GM19324 (cell line): ENCODE measurements around the gene HLA-DMB.

Experiments used
- ATAC-seq: cut with Tn5 transposase; IDR thresholded peaks from one replicate; pipeline ENCODE4 v1.9.1; 2021; ENCODE audit warnings: mild to moderate bottlenecking, moderate library complexity; ENCODE audit not compliant: unreplicated experiment, low FRiP score

HLA-DMB gene

DNA sequence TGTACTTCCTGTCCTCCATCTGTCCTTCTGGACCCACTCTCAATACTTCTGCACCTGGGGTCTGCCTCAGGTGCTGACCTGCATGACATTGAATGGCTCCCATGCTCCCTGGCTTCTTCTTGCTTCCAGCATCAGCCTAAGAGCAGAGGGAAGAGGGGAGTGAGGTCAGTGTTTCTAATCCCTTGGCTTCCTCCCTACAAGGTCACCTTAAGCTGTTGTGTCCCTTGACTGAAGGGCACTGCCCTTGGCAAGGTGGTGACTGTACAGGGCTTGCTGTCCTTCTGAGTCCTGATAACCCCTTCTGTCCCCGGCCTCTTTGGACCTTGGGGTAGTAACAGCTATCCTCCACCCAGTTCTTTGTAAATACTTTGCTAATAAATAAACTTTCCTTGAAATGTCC is 9.6 kb downstream of the HLA-DMB start:
- no peak for ATAC-seq

DNA sequence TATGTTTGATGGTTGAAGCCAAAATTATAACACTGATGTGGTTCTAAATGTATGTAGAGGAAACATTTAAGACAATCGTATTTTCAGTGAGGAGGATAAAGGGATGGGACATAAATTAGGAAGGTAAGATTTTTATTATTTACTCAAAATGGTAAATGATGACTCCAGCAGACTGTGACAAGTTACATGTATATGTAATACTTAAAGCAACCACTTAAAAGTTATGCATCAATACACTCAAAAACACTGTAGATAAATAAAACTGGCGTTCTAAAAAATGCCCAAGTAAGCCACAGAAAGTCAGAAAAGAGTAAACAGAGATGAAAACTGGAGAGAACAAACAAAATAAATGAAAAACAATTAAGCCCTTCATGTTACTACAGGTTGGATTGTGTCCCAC is 18.7 kb downstream of the HLA-DMB start:
- ATAC-seq: no peak

DNA sequence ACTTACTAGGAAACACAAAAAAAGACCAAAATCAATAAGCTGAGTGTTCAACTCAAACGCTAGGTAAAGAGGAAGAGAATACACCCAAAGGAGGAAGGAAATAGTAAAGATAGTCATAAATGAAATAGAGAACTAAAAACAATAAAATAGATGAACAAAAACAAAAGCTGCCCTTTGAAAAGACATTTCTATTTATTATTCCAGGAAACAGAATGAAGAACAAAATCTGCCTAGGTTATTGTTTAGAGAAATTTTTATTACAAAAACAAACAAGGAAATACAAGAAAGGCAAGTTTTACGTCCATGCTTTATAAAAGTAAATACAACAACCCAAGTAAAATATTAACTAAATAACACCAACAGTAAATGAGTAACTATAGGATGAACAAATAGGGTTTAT is 20.1 kb downstream of the HLA-DMB start:
- ATAC-seq: no peak

DNA sequence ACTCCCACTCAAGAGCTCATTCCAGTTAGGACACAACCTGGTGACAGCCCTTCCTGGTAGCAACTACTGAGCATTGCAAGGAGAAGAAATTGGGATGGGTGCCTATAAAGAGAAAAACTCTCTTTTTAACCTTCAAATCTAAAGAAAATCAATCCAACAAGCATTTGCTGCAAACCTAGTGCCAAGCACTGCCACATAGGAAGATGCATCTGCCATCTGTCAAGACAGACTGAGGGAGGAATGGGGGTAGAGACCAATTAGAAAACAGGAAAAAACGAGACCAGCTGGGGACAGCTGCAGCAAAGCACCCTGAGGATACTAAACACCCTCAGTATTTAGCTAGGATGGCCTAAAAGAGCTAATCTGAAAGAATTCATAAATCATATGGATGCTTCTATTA is 27.9 kb downstream of the HLA-DMB start:
- no peak for ATAC-seq

DNA sequence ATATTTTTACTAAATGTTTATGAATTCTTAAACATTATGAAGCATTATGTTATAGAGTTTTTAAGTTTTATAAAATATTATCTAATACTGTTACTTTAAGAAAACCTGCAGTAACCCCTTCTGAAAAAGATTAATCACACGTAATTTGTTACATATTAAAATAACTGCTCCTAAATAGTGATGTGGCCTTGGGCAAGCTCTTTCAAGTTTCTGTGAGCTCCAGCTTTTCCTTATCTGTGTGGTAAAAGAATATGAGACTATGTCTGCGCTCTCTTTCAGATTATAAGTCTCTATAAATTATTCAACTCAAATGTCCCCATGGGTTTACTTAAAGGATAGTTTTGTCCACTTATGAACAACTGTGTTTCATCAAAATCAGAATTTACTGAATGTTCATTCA is 31.9 kb downstream of the HLA-DMB start:
- no peak for ATAC-seq

DNA sequence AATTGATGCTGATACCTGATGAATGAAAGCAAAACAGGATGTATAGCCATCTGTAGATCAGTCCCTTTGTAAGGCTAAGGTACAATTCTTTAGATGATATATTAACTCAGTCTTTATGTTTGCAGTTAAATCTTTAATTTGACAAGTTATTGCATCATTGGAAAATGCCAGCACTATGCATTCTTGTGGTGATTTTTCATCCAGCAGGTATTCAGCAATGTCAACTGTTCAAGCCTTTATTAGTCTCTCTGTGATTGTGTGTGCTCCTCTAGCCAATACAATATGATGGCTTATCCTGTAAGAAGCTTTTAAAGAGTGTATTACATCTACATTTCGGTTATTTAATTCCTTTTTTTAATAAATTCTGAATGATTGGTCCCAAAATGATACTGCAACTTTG is 34.3 kb downstream of the HLA-DMB start:
- no peak for ATAC-seq

DNA sequence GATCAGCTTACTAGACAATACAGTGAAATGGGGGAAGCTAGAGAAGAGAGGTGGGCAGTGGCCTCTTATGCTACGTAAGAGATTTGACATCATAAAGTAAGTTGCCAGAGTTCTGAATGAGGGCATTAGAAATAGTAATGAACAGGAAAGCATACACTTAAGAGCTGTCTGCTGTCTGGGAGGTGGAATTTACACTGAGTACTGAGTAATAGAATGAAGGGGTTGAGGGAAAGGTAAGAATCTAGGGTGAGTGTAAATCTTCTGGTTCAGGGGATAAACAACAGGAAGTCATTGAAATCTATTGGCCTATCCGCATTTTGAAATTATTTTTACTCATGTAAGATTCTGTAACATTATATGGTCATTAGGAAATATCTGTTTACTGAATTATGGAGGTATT is 35.8 kb downstream of the HLA-DMB start:
- ATAC-seq: no peak

DNA sequence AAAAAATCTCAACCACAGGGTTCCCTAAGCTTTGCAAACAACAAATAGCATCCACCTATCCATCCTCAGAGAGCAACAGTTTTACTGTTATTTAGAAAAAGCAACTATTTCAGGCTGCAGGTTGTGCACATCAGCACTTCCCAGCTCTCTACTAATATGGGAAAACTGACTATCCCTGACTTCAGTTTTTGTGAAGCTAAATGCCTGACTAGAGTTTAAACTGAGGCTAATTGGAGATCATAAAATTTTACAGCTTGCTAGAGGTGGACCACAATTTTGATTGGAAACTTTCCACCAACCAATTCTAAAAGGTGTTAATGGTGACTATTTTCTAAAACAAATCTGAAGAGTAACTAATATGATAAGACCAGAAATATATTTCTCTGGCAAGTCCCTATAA is 36.9 kb downstream of the HLA-DMB start:
- ATAC-seq: no peak

DNA sequence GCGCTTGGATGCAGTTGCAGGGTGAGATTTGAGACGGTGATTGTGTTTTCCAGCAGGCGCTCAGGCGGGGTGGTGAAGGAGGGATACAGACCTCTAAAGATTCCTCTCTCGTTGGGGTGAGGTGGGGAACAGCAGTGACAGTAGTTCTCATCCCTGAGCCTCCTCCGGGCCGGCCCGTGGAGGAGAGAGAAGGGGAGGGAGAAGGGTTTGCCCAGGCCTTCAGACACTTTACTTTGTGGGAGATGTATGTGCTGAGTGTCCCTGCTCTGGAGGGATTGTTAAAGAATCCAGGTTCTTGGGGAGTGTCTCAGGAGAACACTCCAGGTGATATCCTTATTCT is 45.9 kb downstream of the HLA-DMB start:
- ATAC-seq: peak; percentile 7

DNA sequence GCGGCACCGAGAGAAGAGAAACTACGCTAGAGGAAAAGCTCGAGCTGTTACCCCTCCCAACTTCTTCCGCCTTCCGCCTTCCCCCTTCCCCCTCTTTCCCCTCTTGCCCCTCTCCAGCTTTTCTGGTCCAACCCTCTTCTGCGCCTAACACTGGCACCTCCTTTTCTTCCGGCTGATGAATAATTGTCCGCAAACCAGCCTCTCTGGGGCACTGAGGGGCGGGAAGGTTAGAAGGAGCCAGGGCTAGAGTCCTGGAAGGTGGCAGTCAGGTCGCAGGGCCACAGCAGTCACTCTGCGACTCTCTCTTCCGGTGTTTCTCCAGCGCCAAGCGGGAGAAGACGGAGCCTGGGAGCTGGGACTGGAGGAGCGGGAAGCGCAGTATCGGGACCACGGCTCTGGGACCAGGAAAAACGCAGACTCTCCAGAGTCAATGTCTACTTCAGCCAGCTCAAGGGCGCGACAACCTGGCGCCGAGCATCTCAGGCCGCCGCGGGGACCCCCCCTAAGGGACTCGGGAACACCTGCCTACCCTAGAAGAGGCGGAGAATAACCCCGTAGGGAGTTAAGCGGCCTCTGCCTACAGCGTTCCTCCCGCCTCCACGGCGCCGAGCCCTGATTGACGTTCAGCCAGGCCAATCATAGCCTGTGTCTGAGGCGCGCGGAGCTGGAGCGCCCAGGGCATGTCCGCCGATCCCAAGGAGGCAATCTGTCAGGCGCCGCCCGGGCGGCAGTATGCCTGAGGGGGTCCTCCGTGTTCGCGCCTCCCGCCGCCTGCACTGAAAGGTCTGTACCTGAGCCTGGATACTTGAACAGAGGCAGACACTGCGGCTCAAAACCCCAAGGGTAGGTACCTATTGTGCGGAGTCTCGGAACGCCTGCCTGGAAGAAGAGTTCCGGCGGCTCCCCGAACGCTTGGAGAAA is 46.5 kb downstream of the HLA-DMB start:
- ATAC-seq: peak; percentile 95

DNA sequence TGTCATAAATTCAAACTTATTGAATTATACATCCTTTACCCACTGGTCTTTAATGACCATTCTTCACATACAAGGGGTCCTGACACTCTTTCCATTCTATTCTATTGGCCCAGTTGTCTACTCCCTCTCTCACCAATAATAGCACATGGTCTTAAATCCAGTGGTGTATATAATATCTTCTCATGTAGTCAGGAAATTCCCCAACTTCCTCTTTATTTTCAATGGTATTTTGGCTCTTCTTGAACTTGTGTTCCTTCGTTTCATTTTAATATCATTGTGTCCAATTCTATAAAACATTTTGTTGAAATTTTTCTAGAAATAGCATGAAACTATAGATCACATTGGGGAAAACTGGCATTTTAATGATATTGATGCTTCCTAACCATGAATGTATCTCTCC is 50.0 kb downstream of the HLA-DMB start:
- ATAC-seq: no peak

DNA sequence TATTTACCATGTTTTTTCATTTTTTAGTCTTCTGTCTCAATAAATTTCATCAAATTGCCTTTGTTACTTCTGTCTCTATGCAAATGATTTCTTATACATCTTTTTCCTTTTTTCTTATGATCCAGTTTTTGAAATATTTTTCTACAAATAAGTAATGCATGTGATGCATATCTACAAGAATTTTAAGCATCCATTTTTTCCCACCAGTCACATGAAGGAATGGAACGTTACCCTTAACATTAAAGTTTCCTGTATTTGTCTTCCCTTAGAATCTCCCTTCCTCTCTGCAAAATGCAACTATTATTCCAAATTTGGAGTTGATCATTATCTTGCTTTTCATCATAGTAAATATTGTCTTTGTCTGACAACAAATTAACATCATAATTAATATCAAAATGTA is 51.3 kb downstream of the HLA-DMB start:
- ATAC-seq: no peak

DNA sequence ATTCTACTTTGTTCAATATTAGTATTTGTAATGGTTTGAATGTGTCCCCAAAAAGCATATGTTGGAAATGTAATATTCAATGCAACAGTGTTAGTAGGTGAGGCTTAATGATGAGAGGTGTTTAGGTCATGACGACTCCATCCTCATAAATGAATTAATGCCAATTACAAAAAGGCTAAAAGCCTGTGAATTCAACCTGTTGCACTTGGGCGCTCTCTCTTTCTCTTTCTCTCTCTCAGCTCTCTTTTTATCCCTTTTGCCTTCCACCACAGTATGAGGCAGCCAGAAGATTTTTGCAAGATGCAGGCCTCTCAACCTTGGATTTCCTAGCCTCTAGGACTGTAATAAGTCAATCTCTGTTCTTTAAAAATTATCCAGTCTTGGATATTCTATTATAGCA is 52.3 kb downstream of the HLA-DMB start:
- ATAC-seq: no peak

DNA sequence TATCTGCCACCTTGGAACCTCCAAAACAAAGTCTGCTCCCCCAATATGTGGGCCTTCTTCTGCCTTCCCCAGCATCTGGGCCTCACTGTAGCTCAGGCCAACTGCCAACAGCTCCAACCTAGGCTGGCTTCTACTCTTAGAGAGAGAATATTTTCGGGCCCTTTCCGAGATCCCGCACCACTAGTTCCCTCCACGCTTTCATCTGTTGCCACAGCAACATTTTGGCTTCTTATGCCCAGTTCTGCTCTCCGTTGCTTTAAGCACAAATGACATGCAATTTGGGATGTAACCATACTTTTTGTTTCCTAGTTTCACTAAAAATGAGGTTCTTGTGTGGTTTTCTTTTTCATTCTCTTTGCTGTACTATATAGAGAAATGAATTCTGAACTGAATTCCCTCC is 53.2 kb downstream of the HLA-DMB start:
- ATAC-seq: no peak

DNA sequence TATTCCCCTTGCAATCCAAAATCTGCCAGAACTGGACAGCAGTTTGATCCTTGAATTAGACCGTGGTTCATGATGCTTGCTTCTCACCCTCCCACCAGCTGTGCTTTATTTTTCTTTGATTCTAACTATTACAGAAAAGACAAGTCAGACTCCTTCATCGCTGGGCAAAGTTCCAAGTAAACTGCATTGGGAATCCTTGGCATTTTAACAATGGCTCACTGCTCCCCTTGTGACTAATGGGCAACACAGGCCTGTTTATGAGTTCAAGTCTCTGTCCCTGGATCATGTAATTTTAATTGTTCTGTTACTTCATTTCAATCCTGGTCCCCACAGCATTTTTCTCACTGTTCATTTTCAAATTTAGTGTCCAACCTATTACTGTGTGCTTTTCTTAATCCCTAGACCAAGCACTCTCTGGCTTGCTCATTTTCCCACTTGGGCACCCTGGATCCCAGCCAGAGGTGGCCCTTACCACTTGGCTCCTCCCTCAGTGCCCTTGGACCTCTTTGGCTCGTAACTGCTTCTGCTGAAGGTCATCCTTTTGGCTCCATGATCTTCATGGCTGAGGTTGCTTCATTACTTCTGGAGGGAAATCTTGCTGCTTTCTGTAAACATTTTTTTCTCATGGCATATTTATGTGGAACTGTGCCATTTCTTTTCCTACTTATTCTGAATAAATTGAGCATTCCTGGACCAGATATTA is 54.0 kb downstream of the HLA-DMB start:
- no peak for ATAC-seq

DNA sequence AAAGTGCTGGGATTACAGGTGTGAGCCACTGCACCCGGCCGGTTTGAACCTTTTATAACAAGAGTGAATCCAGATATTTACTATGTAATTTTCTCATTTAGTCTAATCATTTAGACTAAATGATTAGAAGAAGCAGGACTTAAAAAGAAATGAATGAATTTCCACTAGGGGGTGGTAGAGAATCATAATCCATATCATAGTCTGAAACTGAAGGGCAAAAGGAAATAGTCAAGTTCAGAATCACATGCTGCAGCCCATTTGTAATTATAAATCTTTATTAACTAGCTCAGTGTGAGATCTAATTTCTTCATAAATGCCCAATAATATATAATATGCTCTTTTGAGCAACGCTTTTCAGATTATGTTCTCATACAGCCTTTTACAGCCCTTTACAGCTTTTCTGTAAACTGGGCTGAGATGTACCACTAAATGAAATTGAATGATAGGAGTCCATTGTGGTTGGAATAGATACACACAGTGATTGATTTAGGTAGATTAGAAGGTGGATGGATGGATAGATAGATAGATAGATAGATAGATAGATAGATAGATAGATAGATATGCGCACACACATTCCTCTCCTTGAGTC is 55.0 kb downstream of the HLA-DMB start:
- ATAC-seq: no peak
